ENCODE data around the gene PRKCA.

DNA sequence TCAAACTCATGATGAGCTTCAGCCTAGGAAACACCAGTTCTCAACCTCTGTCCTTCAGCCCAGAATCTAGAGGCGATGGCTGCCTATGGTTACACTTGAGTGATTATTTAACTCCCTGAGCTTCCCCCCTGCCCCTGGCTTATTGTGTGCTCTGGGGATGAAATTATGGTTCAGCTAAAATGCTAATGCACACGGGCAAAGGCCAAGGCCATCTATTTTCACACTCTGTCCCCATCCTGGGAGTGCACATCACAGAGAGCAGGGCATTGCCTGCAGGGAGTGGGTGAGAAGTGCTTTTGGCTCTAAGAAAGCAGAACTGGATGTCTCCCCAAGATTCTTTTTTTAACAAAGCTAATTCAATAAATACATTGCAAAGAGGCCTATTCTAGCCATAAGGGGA lies 510.9 kb downstream of the PRKCA start:
- TF ChIP-seq, protein P1, sequence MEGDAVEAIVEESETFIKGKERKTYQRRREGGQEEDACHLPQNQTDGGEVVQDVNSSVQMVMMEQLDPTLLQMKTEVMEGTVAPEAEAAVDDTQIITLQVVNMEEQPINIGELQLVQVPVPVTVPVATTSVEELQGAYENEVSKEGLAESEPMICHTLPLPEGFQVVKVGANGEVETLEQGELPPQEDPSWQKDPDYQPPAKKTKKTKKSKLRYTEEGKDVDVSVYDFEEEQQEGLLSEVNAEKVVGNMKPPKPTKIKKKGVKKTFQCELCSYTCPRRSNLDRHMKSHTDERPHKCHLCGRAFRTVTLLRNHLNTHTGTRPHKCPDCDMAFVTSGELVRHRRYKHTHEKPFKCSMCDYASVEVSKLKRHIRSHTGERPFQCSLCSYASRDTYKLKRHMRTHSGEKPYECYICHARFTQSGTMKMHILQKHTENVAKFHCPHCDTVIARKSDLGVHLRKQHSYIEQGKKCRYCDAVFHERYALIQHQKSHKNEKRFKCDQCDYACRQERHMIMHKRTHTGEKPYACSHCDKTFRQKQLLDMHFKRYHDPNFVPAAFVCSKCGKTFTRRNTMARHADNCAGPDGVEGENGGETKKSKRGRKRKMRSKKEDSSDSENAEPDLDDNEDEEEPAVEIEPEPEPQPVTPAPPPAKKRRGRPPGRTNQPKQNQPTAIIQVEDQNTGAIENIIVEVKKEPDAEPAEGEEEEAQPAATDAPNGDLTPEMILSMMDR (IDR thresholded peaks at IDR 0.05; ENCODE audit: insufficient read depth, low read length), result no peak
- TF ChIP-seq POLR2AphosphoS5 (IDR thresholded peaks at IDR 0.05; ENCODE audit: low read depth), result no peak

All from HL-60 (cell line).